Measurements from ENCODE around the gene NMT2.

- TF ChIP-seq CTCF (IDR thresholded peaks at IDR 0.05; ENCODE audit: low read depth, low read length) (no peak), MYC (IDR thresholded peaks at IDR 0.05; ENCODE audit: low read depth, low read length) (no peak)
These were observed 32.1 kb downstream of the NMT2 start for GRCh38 chr10:15136129-15137035.

Data from NB4 (cell line).